ENCODE results near the gene AGPAT2.

DNA sequence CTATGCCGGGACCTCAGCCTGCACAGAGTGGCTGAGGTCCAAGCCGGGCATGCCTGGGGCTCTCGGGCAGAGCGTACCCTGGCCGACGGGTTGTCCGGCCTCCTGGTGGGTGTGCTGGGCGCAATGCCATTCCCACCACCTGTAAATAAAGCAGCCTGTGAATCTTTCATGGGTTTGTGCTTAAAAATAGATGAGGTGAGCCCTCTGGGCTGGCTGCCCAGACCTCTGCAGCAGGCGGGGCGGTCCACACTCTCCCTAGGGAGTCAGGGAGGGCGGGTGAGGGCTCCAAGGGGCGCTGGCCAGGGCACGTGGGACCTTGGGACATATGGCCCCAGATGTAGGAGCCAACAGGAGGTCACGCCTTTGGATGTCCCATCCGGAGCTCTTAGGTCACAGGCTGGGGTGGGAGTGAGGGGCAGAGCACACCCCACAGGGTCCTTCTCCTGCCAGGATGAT, 3.6 kb upstream of the AGPAT2 start:
- TF ChIP-seq GATA3 (IDR thresholded peaks at IDR 0.05; ENCODE audit: low read depth, low read length) (no peak), GATA2 (IDR thresholded peaks at IDR 0.05; ENCODE audit: low read depth, low read length) (no peak)

All from SH-SY5Y (cell line).